ENCODE results near the gene BRME1. TPM values are rescaled to one million over a fixed set of nuclear protein-coding genes. Genes with fewer than 3 reads are reported as not detected.

The BRME1 gene
- 5.6 and 10.4 TPM in 2 replicates for polyA plus RNA-seq (2014; cell fraction: cytosol; rRNA removed)
- polyA plus RNA-seq (2014; cell fraction: nucleus; rRNA removed), result 16.4 and 31.3 TPM in 2 replicates

- peak; percentile 86 for DNase-seq (ENCODE audit: low spot score)
Observed at GRCh38 chr19:13905634-13906520, at the start of gene BRME1, which contains the start of gene CC2D1A. Gene BRME1 (minus strand): TSS chr19:13906117. CDS start chr19:13904892, 1,225 bp downstream. Gene CC2D1A (plus strand): TSS chr19:13906201. CDS start chr19:13906442, 241 bp downstream.

GRCh38 chr19:13954185-13954584, 48.3 kb upstream of the BRME1 start:
- no peak for DNase-seq (ENCODE audit: low spot score)

GRCh38 chr19:13952931-13953531, 47.1 kb upstream of the BRME1 start:
- no peak for DNase-seq (ENCODE audit: low spot score)

GRCh38 chr19:13952154-13952930, 46.4 kb upstream of the BRME1 start, which contains the start of gene DCAF15:
Gene DCAF15 (plus strand): TSS chr19:13952509. CDS start chr19:13952513, 4 bp downstream.
- peak; percentile 99 for DNase-seq (ENCODE audit: low spot score)

GRCh38 chr19:13951799-13952153, 45.9 kb upstream of the BRME1 start:
- no peak for DNase-seq (ENCODE audit: low spot score)

- DNase-seq (ENCODE audit: low spot score), result no peak
Observed at GRCh38 chr19:13951043-13951442, 45.1 kb upstream of the BRME1 start.

GRCh38 chr19:13946414-13946813, 40.5 kb upstream of the BRME1 start:
- no peak for DNase-seq (ENCODE audit: low spot score)

- DNase-seq (ENCODE audit: low spot score), result no peak
Observed at GRCh38 chr19:13942023-13942684, 36.2 kb upstream of the BRME1 start.

- DNase-seq (ENCODE audit: low spot score), result no peak
Observed at GRCh38 chr19:13938301-13939064, 32.6 kb upstream of the BRME1 start, which contains the start of gene PODNL1. Gene PODNL1 (minus strand): TSS chr19:13938417. CDS start chr19:13938181, 236 bp downstream.

- no peak for DNase-seq (ENCODE audit: low spot score)
Observed at GRCh38 chr19:13937479-13938300, 31.8 kb upstream of the BRME1 start.

GRCh38 chr19:13935765-13936510, 30.0 kb upstream of the BRME1 start:
- DNase-seq (ENCODE audit: low spot score), result no peak

- no peak for DNase-seq (ENCODE audit: low spot score)
Observed at GRCh38 chr19:13934785-13935109, 28.8 kb upstream of the BRME1 start.

- DNase-seq (ENCODE audit: low spot score), result no peak
Observed at GRCh38 chr19:13932911-13933393, 27.0 kb upstream of the BRME1 start.

- no peak for DNase-seq (ENCODE audit: low spot score)
Observed at GRCh38 chr19:13932149-13932637, 26.3 kb upstream of the BRME1 start.

- DNase-seq (ENCODE audit: low spot score), result no peak
Observed at GRCh38 chr19:13931391-13932148, 25.7 kb upstream of the BRME1 start.

- DNase-seq (ENCODE audit: low spot score), result no peak
Observed at GRCh38 chr19:13930402-13930801, 24.5 kb upstream of the BRME1 start.

GRCh38 chr19:13929956-13930355, 24.0 kb upstream of the BRME1 start:
- DNase-seq (ENCODE audit: low spot score), result no peak

- no peak for DNase-seq (ENCODE audit: low spot score)
Observed at GRCh38 chr19:13929340-13929739, 23.4 kb upstream of the BRME1 start.

All from SK-N-DZ (cell line).